Subcutaneous adipose tissue (tissue), 4 donors: ENCODE results near the gene NAV1. TPM values are rescaled to one million over a fixed set of nuclear protein-coding genes. Genes with fewer than 3 reads are reported as not detected.

Source experiments
- total RNA-seq, 4 donors: library from RNA; depleted of rRNA; stranded (reverse); fragments of >200 nt; gene quantifications; one replicate each; pipeline ENCODE4 v1.1.0, GENCODE V29; 2016
- TF ChIP-seq, protein P1 (sequence below): fragments of 450-650 bp; IDR thresholded peaks from one replicate; pipeline ENCODE4 v1.5.1; 2016; ENCODE audit warnings: low read depth, mild to moderate bottlenecking, control low read depth, antibody characterized with exemption, moderate library complexity

NAV1 gene
- total RNA-seq, 4 donors from 2014 or later = 25.1 to 63.5 (median 45.6) TPM

GRCh38 chr1:201501812-201502510, 37.0 kb upstream of the NAV1 start:
- TF ChIP-seq, protein P1, sequence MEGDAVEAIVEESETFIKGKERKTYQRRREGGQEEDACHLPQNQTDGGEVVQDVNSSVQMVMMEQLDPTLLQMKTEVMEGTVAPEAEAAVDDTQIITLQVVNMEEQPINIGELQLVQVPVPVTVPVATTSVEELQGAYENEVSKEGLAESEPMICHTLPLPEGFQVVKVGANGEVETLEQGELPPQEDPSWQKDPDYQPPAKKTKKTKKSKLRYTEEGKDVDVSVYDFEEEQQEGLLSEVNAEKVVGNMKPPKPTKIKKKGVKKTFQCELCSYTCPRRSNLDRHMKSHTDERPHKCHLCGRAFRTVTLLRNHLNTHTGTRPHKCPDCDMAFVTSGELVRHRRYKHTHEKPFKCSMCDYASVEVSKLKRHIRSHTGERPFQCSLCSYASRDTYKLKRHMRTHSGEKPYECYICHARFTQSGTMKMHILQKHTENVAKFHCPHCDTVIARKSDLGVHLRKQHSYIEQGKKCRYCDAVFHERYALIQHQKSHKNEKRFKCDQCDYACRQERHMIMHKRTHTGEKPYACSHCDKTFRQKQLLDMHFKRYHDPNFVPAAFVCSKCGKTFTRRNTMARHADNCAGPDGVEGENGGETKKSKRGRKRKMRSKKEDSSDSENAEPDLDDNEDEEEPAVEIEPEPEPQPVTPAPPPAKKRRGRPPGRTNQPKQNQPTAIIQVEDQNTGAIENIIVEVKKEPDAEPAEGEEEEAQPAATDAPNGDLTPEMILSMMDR = no peak

GRCh38 chr1:201502511-201502857, 36.4 kb upstream of the NAV1 start:
- TF ChIP-seq, protein P1 = no peak

DNA sequence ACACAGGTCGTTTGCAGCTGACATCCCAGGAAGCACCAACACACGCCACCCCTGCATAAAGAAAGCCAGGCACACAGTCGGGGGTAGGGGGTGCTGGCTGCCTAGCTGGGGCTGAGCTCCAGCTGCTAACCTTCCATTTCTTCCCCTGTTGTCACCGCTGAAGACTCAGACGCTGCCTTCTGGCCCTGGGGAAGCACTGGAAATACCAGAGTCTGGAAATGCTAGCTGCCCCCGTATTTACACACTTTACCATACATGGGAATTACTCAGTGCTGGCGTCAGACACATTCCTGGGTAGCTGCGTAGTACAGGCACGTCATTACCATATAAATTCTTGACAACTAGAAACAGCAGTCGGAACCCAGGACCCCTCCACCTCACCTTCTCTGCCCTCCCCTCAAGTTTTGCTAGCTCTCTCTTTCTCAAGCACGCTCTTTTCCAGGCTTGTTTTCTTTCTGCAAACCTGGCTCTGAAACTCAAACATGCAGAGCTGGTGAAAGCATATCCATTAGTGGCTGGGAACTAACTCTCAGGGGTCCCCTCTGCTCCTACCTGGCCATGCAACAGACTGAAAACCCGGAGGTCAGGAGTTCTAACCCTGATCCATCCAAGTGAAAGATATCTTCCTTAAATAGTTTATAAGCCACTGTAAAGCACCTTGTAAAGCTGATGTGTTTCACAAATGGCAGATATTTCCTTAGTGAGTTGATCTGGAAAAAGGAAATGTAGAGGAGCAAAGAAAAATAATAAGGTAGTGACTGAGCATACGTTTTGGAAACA, 35.3 kb upstream of the NAV1 start:
- TF ChIP-seq, protein P1 = no peak

DNA sequence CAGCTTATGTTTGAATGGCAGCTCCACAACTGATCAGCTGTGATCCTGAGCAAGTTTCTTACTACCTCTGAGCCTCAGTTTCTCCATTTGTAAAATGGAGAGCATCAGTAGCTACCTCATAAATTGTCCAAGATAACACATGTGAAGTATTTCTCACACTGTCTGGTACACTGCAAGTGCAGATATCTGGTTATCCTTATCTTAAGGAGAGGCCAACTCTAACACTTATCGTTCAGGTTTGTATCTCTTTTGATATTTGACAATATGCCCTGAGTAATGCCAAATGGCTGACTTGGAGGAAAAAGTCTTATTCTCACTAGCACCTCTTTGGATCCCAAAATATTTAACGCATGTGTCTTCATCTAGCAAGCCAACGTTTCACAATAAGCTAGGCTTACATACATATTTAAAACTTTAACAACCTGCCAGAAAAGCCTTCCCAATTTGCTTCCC, 34.7 kb upstream of the NAV1 start:
- TF ChIP-seq, protein P1 = no peak

DNA sequence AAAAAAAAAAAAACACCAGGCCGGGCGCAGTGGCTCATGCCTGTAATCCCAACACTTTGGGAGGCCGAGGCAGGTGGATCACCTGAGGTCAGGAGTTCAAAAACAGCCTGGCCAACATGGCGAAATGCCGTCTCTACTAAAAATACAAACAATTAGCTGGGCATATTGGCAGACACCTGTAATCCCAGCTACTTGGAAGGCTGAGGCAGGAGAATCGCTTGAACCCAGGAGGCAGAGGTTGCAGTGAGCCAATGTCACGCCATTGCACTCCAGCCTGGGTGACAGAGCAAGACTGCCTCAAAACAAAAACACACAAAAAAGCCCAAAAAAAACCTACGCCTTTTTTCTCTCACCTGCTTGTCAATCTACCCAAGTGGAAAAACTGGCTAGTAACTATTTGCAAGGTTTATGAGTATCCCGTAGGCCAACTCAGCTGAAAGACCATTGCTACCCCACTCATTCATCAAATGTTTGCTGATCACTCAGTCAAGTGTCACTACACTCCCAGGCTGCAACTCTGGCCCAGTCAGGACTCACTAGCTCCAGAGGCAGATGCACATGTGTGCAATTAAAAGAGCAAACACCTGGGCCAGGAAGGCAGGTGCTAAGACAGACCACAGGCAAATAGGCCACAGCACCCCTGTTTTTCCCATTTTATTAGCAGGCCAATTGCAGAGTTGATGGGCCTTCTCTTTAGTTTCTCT, 34.0 kb upstream of the NAV1 start:
- TF ChIP-seq, protein P1 = no peak

DNA sequence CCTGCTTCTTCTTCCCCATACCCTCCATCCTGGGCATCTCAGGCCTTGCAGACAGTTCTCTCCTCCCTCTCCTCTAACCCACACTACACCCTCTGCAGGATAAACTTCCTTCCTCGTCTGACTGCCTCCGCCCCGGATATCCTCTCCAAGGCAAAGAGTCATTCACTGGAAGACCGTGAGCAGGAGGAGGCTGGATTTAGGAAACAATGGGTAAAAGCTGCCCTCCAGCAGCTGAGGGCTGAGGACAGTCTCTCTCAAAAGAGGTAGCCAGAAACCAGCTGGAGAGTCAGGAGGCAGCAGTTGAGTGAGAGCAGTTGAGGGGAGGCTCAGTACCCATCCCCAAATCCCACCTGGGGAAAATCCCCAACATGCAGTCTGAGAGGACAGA, 33.4 kb upstream of the NAV1 start:
- TF ChIP-seq, protein P1 = no peak

- TF ChIP-seq, protein P1 = no peak
Observed at GRCh38 chr1:201506092-201506491, 32.8 kb upstream of the NAV1 start.
